ENCODE measurements around the gene MCC.

DNA sequence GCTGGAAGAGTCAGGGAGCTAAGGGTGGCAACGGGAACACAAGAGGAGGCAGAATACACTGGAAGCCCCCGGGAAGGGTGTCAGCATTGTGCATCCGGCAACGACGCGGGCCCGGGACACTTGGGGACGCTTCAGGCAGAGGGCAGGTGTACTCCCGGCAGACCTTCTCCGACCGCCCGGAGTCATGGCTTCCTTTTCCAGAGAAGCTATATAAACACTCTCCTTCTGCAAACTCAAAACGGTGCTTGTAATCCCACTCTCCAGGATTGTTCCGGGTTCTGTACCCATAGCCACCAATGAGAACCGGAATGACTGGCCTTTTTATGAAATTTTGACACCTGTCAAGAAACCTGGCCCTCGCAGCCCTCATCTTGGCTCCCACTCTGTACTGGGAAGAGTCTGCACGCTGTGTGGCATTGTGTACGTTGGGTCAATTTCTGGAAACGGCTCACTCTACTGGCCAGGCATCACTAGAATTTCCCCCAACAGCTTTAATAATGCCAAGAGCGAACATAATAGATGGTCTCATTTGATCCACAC lies 462 bp upstream of the MCC start:
- TF ChIP-seq POLR2AphosphoS5 (IDR thresholded peaks at IDR 0.05; ENCODE audit: low read depth) (no peak), CTCF (IDR thresholded peaks at IDR 0.05; ENCODE audit: insufficient read depth, low read length) (no peak)
